K562 (cell line): ENCODE data around the gene FCHO1. TPM values are rescaled to one million over a fixed set of nuclear protein-coding genes. Genes with fewer than 3 reads are reported as not detected.

Experiments used
- ATAC-seq: fragments of 200-7000 bp; cut with Tn5 transposase; 3 replicates; pipeline ENCODE4 v1.9.1; 2020; ENCODE audit warnings: moderate library complexity
- BruUV-seq: library from RNA; stranded (reverse); fragments of 400-500 nt; replicated peaks from 2 replicates; lab custom pipeline; 2021; lab: Mats Ljungman, UMichigan
- CTCF ChIA-PET: fragments of 300-600 bp; formaldehyde crosslinking; extraction: SDS; loops from one replicate; lab custom pipeline; 2021; ENCODE audit warnings: low intra/inter-chr PET ratio; lab: Yijun Ruan, JAX
- POLR2A ChIA-PET: fragments of 300-600, 350-650 bp; sonication (Branson Sonifier 250); formaldehyde crosslinking; extraction: SDS; loops from one replicate; lab custom pipeline; 2021; ENCODE audit warnings: antibody characterized with exemption, inconsistent platforms; lab: Yijun Ruan, JAX
- DNase-seq, 4 experiments: peaks; one replicate each; pipeline versions ENCODE4 v3.0.0 to v3.0.0-alpha.2; 2011 to 2018; ENCODE audit warnings: low spot score in 3 of 4, mixed read lengths in 3 of 4; ENCODE audit errors: extremely low read depth in 1 of 4
- FAIRE-seq: peaks from 2 replicates; lab custom pipeline; 2011; peaks lifted over from hg19 to GRCh38; lab: Jason Lieb, UNC
- H2AFZ ChIP-seq: 2 replicates; pipeline ENCODE4 v1.6.0; 2011; ENCODE audit warnings: low read depth, low read length, control low read depth, inconsistent platforms
- H3K27ac ChIP-seq: fragments of 200-600 bp; 3 replicates; pipeline ENCODE4 v1.8.0; 2011; ENCODE audit warnings: low read depth, mild to moderate bottlenecking, control low read depth, inconsistent platforms, low read length, moderate library complexity, mixed read lengths; ENCODE audit errors: extremely low read depth
- H3K27me3 ChIP-seq, 2 experiments: fragments of 300-600 bp in 1 of 2; 2 replicates in 1 of 2; 3 replicates in 1 of 2; pipeline versions ENCODE4 v1.6.0 to v1.8.0; 2011; ENCODE audit warnings: inconsistent platforms in 2 of 2, low read length in 2 of 2, mild to moderate bottlenecking in 1 of 2, mixed read lengths in 1 of 2, moderate library complexity in 1 of 2; ENCODE audit not compliant: control insufficient read depth in 2 of 2, insufficient read depth in 2 of 2
- H3K36me3 ChIP-seq: fragments of 300-600 bp; 3 replicates; pipeline ENCODE4 v1.8.0; 2011; ENCODE audit warnings: mild to moderate bottlenecking, low read length, inconsistent platforms; ENCODE audit not compliant: control insufficient read depth, insufficient read depth
- H3K4me1 ChIP-seq, 2 experiments: fragments of 200-600 bp in 1 of 2; replicated peaks in 1 of 2; 2 replicates in 1 of 2; 3 replicates in 1 of 2; pipeline versions ENCODE4 v1.5.1 to v1.8.0; 2011; ENCODE audit warnings: inconsistent platforms in 2 of 2, low read length in 2 of 2, mild to moderate bottlenecking in 1 of 2, mixed read lengths in 1 of 2, moderate library complexity in 1 of 2; ENCODE audit not compliant: control insufficient read depth in 2 of 2, insufficient read depth in 2 of 2
- H3K4me2 ChIP-seq: 2 replicates; pipeline ENCODE4 v1.6.1; 2011; ENCODE audit warnings: low read length, control low read depth, inconsistent platforms, mixed read lengths; ENCODE audit not compliant: insufficient read depth
- H3K4me3 ChIP-seq: fragments of 200-600 bp; sonication (generic), shearing (Covaris generic); 2 replicates; pipeline ENCODE4 v1.5.1; 2016; ENCODE audit warnings: control low read depth, inconsistent platforms
- H3K79me2 ChIP-seq: fragments of 200-600 bp; 3 replicates; pipeline ENCODE4 v1.8.0; 2011; ENCODE audit warnings: low read length, inconsistent platforms; ENCODE audit not compliant: control insufficient read depth, insufficient read depth
- H3K9ac ChIP-seq, 2 experiments: 2 replicates each; pipeline versions ENCODE4 v1.6.0 to v1.6.1; 2011; ENCODE audit warnings: low read depth in 2 of 2, low read length in 2 of 2, control low read depth in 1 of 2, inconsistent platforms in 1 of 2, mild to moderate bottlenecking in 1 of 2, mixed read lengths in 1 of 2; ENCODE audit not compliant: insufficient read depth in 1 of 2
- H3K9me1 ChIP-seq: one replicate; pipeline ENCODE4 v1.6.0; 2011; ENCODE audit warnings: inconsistent platforms, mild to moderate bottlenecking, low read length, moderate library complexity; ENCODE audit not compliant: control insufficient read depth, insufficient read depth
- H3K9me3 ChIP-seq: replicated peaks from 2 replicates; pipeline ENCODE4 v1.5.1; 2011; ENCODE audit warnings: low read depth, low read length, inconsistent platforms; ENCODE audit not compliant: control insufficient read depth, insufficient read depth
- H4K20me1 ChIP-seq: replicated peaks from 2 replicates; pipeline ENCODE4 v1.6.1; 2011; ENCODE audit warnings: low read length, inconsistent platforms, mixed read lengths; ENCODE audit not compliant: control insufficient read depth, insufficient read depth
- CTCF ChIP-seq, 3 experiments: IDR thresholded peaks in 2 of 3; conservative IDR thresholded peaks in 1 of 3; 2 replicates each; pipeline ENCODE4 v1.5.1; 2011 to 2012; ENCODE audit warnings: low read length in 3 of 3, mild to moderate bottlenecking in 3 of 3, control low read depth in 2 of 3, improper control_type of control experiment in 1 of 3, inconsistent platforms in 1 of 3, low read depth in 1 of 3, mixed read lengths in 1 of 3, moderate library complexity in 1 of 3; ENCODE audit not compliant: insufficient read depth in 2 of 3
- DEAF1 ChIP-seq: fragments of 450-650 bp; formaldehyde crosslinking; IDR thresholded peaks from 2 replicates; pipeline ENCODE4 v1.4.0; 2020; ENCODE audit warnings: mild to moderate bottlenecking, moderate library complexity
- ESRRB ChIP-seq: fragments of 250-450 bp; sonication (Bioruptor Pico); IDR thresholded peaks from 2 replicates; pipeline ENCODE4 v1.5.0; 2020; ENCODE audit warnings: mild to moderate bottlenecking, moderate library complexity, borderline replicate concordance
- ETS1 ChIP-seq: conservative IDR thresholded peaks from 2 replicates; pipeline ENCODE4 v1.6.1; 2011; ENCODE audit warnings: low read depth, mild to moderate bottlenecking, low read length; ENCODE audit not compliant: control insufficient read depth
- JUND ChIP-seq, 2 experiments: IDR thresholded peaks; 2 replicates in 1 of 2; 3 replicates in 1 of 2; pipeline ENCODE4 v1.6.1; 2011; ENCODE audit warnings: borderline replicate concordance in 2 of 2, low read depth in 2 of 2, low read length in 2 of 2, improper control_type of control experiment in 1 of 2, missing biosample characterization in 1 of 2, missing genetic modification characterization in 1 of 2, missing genetic modification reagents in 1 of 2
- MAZ ChIP-seq, 2 experiments: fragments of 450-650 bp in 1 of 2; sonication (generic) in 1 of 2; formaldehyde crosslinking; IDR thresholded peaks in 1 of 2; conservative IDR thresholded peaks in 1 of 2; 2 replicates each; pipeline versions ENCODE4 v1.4.0 to v1.5.0; 2020; ENCODE audit warnings: mild to moderate bottlenecking in 1 of 2, missing genetic modification reagents in 1 of 2
- NR2C2 ChIP-seq, 2 experiments: fragments of 200-800 bp in 1 of 2; sonication (Bioruptor generic) in 1 of 2; sonication (generic) in 1 of 2; formaldehyde crosslinking in 1 of 2; IDR thresholded peaks; 2 replicates each; pipeline versions ENCODE4 v1.6.1 to v1.8.0; 2016 to 2022; ENCODE audit warnings: mild to moderate bottlenecking in 1 of 2, missing compliant biosample characterization in 1 of 2, missing genetic modification characterization in 1 of 2, missing genetic modification reagents in 1 of 2
- SMC3 ChIP-seq: conservative IDR thresholded peaks from 2 replicates; pipeline ENCODE4 v1.6.1; 2011; ENCODE audit warnings: low read depth, low read length, improper control_type of control experiment; ENCODE audit not compliant: insufficient read depth
- ZBTB7A ChIP-seq: IDR thresholded peaks from 2 replicates; pipeline ENCODE4 v1.6.1; 2011; ENCODE audit warnings: low read depth, mild to moderate bottlenecking, low read length, moderate library complexity, borderline replicate concordance; ENCODE audit not compliant: control insufficient read depth
- ZNF165 ChIP-seq: fragments of 250-450 bp; sonication (Bioruptor Pico); IDR thresholded peaks from 2 replicates; pipeline ENCODE4 v1.4.0; 2020; ENCODE audit warnings: borderline replicate concordance
- WGBS: fragments of 100-300 bp; shearing (Covaris generic); methylation state at CpG from one replicate; pipeline ENCODE4 v1.1.6; 2016; ENCODE audit warnings: low coverage, mixed read lengths; ENCODE audit not compliant: insufficient coverage; ENCODE audit errors: missing lambda C conversion rate; 5-methylcytosine and 5-hydroxymethylcytosine counted together
- in situ Hi-C: fragments of 300-500 bp; cut with MboI; formaldehyde crosslinking; loops from 4 replicates; pipeline ENCODE4 v1.15.0; 2018; ENCODE audit warnings: inconsistent platforms, mixed read lengths
- intact Hi-C: fragments of 100-400 bp; cut with micrococcal nuclease; formaldehyde crosslinking; loops from 2 replicates; pipeline ENCODE4 v1.14.2; 2022
- polyA plus RNA-seq, 8 experiments: library from polyadenylated mRNA; depleted of rRNA in 4 of 8; stranded (reverse) in 5 of 8; unstranded in 3 of 8; fragments of >200 nt; fragmentation: Nextera tagmentation in 2 of 8; fragmentation: Illumina TruSeq in 1 of 8; extraction: Ambion mirVana in 2 of 8; extraction: Trizol in 1 of 8; gene quantifications; 2 replicates each; pipeline versions ENCODE4 v1.2.1 to v1.2.3, GENCODE V29; 2011 to 2014; ENCODE audit warnings: inconsistent platforms in 1 of 8, missing spikeins in 1 of 8
- total RNA-seq, 7 experiments: library from RNA; depleted of rRNA in 6 of 7; stranded (reverse); fragments of >200 nt in 6 of 7; fragmentation: Illumina TruSeq in 2 of 7; extraction: Trizol in 2 of 7; gene quantifications; 2 replicates each; pipeline versions ENCODE4 v1.2.1 to v1.2.3, GENCODE V29; 2011 to 2021; ENCODE audit warnings: low replicate concordance in 1 of 7

The FCHO1 gene
- total and polyA plus RNA-seq, 9 of the 15 experiments (the other 6 are each of a cell fraction or from before 2014, with no cell fraction given) = 0.21 to 58.9 (median 18.3) TPM

- WGBS = 59% methylated on average over 31 of the region's 32 CpGs
- DNase-seq = peak; percentile 70 to 82 (median 77)
- peak; percentile 91 for FAIRE-seq
- in situ Hi-C loops (no loop called here), intact Hi-C loops (no loop called here)
- Histone ChIP-seq H3K79me2 (no peaks in the 10 kb centered on the region), H2AFZ (no peak overlapping the region), H3K9me3 (no peaks in the 10 kb centered on the region), H3K36me3 (peaks cover 44% of the 10 kb centered on the region; the same call in 2 of the 3 replicates), H3K4me1 (peaks cover 0 to 22% of the 10 kb centered on the region in 2 experiments; a peak in 3 of 5 replicates), H3K9me1 (no peaks in the 10 kb centered on the region), H3K27me3 (no peaks in the 10 kb centered on the region), H4K20me1 (0 out of 2 replicates have a peak, but pooled peaks cover 7% of the 10 kb centered on the region), H3K9ac (peak overlapping the region in 1 of 2 experiments; percentile 13; a peak in 1 of 4 replicates), H3K27ac (no peak overlapping the region), H3K4me2 (no peak overlapping the region), H3K4me3 (no peak overlapping the region)
- ChIA-PET POLR2A (no interaction called here), CTCF (interaction anchor here (0.9 to 1.4 kb wide), 2 partner anchors 75 to 81 kb away, joined by 3 to 5 read pairs; partner anchors contain the start of gene RPL18A)
- peak; percentile 72 for ATAC-seq
- BruUV-seq = no TSS peak
- TF ChIP-seq DEAF1 (CRISPR knock-in tag) (0 out of 2 replicates have a peak, but pooled peaks have one; percentile 2), ESRRB (CRISPR knock-in tag) (no peak), NR2C2 (CRISPR knock-in tag; IDR thresholded peaks at IDR 0.05) (0 out of 2 replicates have a peak, but pooled peaks have one; percentile 33), NR2C2 (tag; IDR thresholded peaks at IDR 0.05) (no peak), ETS1 (no peak), ZNF165 (CRISPR knock-in tag) (no peak), SMC3 (peak; percentile 61), ZBTB7A (0 out of 2 replicates have a peak, but pooled peaks have one; percentile 25), CTCF (IDR thresholded peaks at IDR 0.05 in 2 of 3, conservative IDR thresholded peaks at IDR 0.05 in 1 of 3; ENCODE audit: insufficient read depth in 2 of 3, low read depth in 1 of 3, low read length in 3 of 3) (peak; percentile 80 to 87 (median 86)), JUND (IDR thresholded peaks at IDR 0.05; ENCODE audit: borderline replicate concordance, low read depth, low read length) (peak; percentile 32; the same call in 1 of the 2 replicates), JUND (tag; IDR thresholded peaks at IDR 0.05; ENCODE audit: borderline replicate concordance, low read depth, low read length) (no peak), MAZ (CRISPR knock-in tag; conservative IDR thresholded peaks at IDR 0.05 in 1 of 2, IDR thresholded peaks at IDR 0.05 in 1 of 2) (no peak)
Observed at GRCh38 chr19:17784201-17785008, 33.1 kb downstream of the FCHO1 start.
